GM12874 (cell line): Measurements from ENCODE around the gene ETV6.

Source experiments
- CTCF ChIP-seq: IDR thresholded peaks from 2 replicates; pipeline ENCODE4 v1.5.1; 2011; ENCODE audit warnings: low read depth, mild to moderate bottlenecking, control low read depth, low read length, moderate library complexity; ENCODE audit not compliant: insufficient read depth

ETV6 gene

DNA sequence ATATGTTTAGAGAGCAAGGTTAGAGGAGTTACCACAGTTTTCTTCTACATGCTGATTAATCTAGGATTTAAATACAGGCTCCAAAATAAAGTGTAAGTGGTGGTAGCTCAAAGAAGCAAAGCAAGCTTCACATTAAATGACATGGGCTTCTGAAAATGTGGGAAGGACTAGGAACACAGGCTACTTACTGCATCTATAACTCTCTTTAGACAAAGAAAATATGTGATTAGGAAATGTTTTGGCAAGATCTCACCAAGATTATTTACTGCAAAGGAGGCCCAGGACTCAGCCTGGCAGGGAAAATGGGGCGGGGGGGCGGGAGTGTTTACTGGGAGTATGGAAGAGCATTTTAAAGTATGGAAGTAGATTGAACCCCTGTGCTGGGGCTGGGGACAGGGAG lies 39.4 kb downstream of the ETV6 start:
- TF ChIP-seq CTCF = no peak

- no peak for TF ChIP-seq CTCF
Observed at GRCh38 chr12:11689591-11690186, 40.2 kb downstream of the ETV6 start.

DNA sequence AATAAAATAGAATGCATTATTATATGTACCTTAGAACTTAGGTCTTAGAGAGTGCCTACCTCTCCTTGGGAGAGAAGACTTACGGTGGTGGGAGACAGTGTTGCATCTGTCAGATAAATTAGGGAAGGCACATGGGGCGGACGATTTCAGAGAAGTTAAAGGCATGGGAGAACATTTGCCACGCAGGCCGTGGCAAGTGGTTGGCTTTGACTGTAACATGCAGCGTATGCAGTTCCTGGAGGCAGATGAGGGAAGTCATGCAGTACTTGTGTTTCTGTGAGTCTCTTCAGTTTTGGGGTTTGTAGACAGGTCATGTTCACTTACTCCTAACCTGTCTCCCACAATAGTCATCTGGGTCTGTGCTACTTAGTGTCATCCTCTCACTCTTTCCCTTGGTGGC lies 43.6 kb downstream of the ETV6 start:
- TF ChIP-seq CTCF = no peak

- no peak for TF ChIP-seq CTCF
Observed at GRCh38 chr12:11693601-11694000, 44.1 kb downstream of the ETV6 start.

GRCh38 chr12:11694528-11694927 lies 45.1 kb downstream of the ETV6 start:
- no peak for TF ChIP-seq CTCF

- TF ChIP-seq CTCF = no peak
Observed at GRCh38 chr12:11695321-11695720, 45.8 kb downstream of the ETV6 start.

DNA sequence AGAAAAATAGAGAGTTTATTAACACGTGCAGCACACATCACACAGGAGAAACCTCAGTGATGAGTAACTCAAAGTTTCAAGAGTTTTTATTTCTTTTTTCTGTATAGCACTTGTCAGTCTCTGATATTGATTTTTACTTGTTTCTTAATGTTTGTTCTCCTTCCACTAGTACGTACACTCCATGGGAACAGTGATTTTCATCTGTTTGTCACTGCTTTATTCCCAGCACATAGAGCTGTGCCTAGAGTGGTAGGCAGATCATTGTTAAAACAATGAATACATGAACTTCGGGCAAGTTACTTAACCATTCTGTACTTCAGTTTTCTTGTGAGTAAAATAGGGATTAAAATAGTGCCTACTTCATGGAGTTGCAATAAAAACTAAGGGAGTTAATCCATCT lies 46.6 kb downstream of the ETV6 start:
- no peak for TF ChIP-seq CTCF
